NCI-H1417 treated with DMSO at 0.1 percent for 48 hours (cell line): ENCODE data around the gene FES.

Experiments used
- DNase-seq: peaks from one replicate; lab custom pipeline; 2025; lab: John Stamatoyannopoulos, UW

Gene FES

GRCh38 chr15:90876046-90876445 is 8.3 kb upstream of the FES start:
- DNase-seq: no peak

- no peak for DNase-seq
Measured at GRCh38 chr15:90876512-90877170, 7.7 kb upstream of the FES start.

- no peak for DNase-seq
Measured at GRCh38 chr15:90877315-90877714, 7.0 kb upstream of the FES start.

- DNase-seq: no peak
Measured at GRCh38 chr15:90877996-90878395, 6.3 kb upstream of the FES start.

- no peak for DNase-seq
Measured at GRCh38 chr15:90878660-90879059, 5.6 kb upstream of the FES start.

- no peak for DNase-seq
Measured at GRCh38 chr15:90879730-90880366, 4.5 kb upstream of the FES start.

- no peak for DNase-seq
Measured at GRCh38 chr15:90880381-90881145, 3.7 kb upstream of the FES start.

GRCh38 chr15:90881181-90881977 is 2.9 kb upstream of the FES start:
- DNase-seq: no peak

- no peak for DNase-seq
Measured at GRCh38 chr15:90881978-90882721, 2.2 kb upstream of the FES start.

- DNase-seq: no peak
Measured at GRCh38 chr15:90882781-90883525, 1.4 kb upstream of the FES start.

GRCh38 chr15:90883526-90883975 is 753 bp upstream of the FES start:
- DNase-seq: no peak

GRCh38 chr15:90884719-90885431 is 571 bp downstream of the FES start:
- DNase-seq: no peak

GRCh38 chr15:90885432-90886290 is 1.4 kb downstream of the FES start:
- no peak for DNase-seq

GRCh38 chr15:90886291-90886614 is 1.9 kb downstream of the FES start:
- DNase-seq: no peak

GRCh38 chr15:90887037-90887481 is 2.8 kb downstream of the FES start:
- DNase-seq: no peak

GRCh38 chr15:90889313-90889730 is 5.0 kb downstream of the FES start:
- DNase-seq: no peak

GRCh38 chr15:90889736-90890456 is 5.6 kb downstream of the FES start:
- DNase-seq: no peak

- DNase-seq: no peak
Measured at GRCh38 chr15:90890839-90891238, 6.5 kb downstream of the FES start.
